ENCODE data around the gene CCDC110.

The CCDC110 gene

GRCh38 chr4:185412412-185412811, 59.1 kb downstream of the CCDC110 start:
- FAIRE-seq = no peak

DNA sequence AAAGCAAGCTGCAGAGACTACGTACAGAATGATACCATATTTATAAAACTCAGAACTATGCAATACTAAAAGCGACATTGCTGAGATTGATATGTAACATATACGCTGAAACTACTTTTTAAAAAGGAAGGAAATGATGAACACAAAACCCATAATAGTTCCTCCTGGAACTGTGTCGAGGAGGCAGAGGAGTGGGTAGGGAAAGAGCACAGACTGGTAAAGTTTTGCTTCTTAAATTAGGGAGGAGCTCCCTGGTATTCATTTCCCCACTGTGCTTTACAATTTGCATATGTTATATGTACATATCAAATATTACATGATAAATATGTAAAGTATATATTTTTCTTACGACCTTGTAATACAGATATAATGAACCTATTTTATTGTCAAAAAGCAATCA, 59.7 kb downstream of the CCDC110 start:
- FAIRE-seq = no peak

DNA sequence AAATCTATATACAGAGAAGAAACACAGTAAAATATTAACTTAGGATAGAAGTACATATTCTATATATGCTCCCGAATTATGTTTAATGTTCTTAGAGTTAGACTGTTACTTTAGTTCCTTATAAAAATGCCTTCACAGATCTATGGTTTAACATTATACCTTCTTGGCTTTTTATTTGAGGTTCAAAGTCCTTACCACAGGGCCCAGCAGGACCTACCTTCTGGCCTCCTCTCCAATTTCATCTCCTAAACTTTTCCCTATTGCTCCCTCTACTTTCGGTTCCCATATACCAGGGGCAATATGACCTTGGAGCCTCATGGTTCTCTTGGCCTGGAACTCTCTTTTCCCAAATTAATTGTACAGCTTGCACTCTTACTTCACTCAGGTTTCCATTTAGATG, 63.1 kb downstream of the CCDC110 start:
- FAIRE-seq = no peak

GRCh38 chr4:185405296-185405999, 66.1 kb downstream of the CCDC110 start:
- FAIRE-seq = no peak

DNA sequence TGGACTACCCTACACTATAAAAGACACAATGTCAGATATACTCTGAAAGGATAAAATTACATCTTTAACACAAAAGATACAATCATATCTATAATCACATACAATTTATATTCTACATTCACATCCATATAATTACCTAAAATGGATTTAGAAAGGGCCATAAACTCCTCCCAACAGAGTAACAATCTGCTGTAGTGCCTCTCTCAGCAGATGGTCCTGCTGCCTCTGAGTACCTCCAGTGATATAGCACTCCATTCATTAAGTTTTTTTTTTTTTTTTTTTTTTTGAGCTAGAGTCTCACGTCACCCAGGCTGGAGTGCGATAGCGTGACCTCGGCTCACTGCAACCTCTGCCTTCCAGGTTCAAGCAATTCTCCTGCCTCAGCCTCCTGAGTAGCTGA, 67.5 kb downstream of the CCDC110 start:
- no peak for FAIRE-seq

DNA sequence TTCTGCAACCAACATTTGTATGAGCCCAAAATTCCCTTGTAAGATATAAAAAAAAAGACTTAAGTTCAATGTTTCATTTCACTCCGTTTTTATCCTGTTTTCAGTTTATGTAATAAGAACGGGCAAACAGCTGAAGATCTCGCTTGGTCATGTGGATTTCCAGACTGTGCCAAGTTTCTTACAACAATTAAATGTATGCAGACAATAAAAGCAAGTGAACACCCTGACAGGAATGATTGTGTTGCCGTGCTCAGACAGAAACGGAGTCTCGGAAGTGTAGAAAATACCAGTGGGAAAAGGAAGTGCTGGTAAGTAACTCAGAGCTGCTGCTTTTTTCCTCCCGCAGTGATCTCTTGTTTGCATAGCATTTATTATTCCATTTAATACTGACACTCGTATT, 72.1 kb downstream of the CCDC110 start:
- no peak for FAIRE-seq

- FAIRE-seq = no peak
Measured at GRCh38 chr4:185398618-185399017, 72.9 kb downstream of the CCDC110 start.

DNA sequence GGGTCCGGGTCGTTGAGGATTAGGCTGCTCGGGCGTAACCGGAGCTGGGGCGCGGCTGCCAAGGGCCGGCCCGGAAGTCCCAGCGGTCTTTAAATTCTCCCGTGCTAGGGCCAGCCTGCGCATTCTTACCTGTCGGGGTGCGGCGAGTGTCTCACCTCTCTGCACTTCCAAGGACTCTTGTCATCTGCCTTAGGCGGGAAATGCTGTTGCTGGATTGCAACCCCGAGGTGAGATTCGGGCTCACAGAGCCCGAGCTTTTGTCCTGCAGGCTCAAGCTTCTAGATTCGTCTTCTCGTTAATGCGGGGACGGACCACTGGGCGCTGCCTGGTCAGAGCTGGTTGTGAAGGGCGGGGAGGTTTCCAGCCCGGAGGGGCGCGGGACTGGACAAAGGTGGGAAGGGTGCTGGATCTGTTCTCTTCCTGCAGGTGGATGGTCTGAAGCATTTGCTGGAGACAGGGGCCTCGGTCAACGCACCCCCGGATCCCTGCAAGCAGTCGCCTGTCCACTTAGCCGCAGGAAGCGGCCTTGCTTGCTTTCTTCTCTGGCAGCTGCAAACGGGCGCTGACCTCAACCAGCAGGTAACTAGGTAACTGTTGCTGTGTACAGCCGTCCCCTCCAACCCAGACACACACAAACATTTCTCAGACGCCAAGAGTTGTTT, 74.7 kb downstream of the CCDC110 start, which contains the start of gene ANKRD37:
Gene ANKRD37 (plus strand): TSS at position 118 of the 662 bp plus-strand sequence. CDS start 83 bp downstream, at position 201.
- no peak for FAIRE-seq

DNA sequence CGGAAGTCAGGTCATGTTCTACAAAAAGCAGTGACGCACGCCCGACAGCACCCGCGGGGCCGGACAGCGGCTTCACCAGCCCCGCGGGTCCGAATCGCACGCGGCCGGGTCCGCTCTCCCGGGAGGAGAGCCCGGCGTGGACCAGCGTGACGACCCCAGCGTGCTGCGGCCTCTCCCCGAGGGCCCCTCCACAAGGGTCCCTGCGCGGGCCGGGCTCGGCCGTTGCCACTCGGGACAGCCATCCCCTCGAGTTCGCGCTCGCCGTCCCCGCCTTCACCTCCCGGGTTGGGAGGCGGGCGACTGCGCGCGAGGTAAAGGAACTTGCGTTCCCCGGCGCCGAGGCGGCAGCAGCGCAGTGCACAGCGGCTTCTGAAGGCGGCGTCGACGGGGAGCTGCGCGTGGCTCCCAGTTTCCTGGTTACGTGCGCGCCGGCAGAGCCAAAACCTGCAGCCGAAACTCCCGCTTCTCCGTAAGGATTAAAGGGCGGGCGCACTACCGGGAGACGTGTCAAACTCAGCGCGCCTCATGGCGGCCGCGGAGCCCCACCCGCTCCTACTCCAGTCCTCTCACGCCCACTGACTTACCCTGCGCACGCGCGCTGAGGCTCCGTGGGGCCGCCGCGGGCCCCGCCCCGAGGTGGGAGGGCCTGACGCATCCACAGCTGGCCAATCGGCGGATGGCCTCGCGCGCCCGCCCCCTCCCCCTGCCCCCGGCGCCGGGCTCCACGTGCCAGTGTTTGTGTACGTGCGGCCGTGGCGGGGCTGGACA, 75.4 kb downstream of the CCDC110 start:
- FAIRE-seq = no peak

- FAIRE-seq = peak; percentile 59
Measured at GRCh38 chr4:185395238-185395955, 76.1 kb downstream of the CCDC110 start, which contains the start of gene LRP2BP. LRP2BP (minus strand) TSS chr4:185395924; CDS start chr4:185378186, 17,738 bp downstream.

All from endometrium (tissue), 2 donors.